A549 (cell line): ENCODE measurements around the gene MRPL20. TPM values are rescaled to one million over a fixed set of nuclear protein-coding genes. Genes with fewer than 3 reads are reported as not detected.

Experiments
- ATAC-seq, 2 experiments: fragments of 200-7000 bp in 1 of 2; fragments of >200 bp in 1 of 2; cut with Nextera tagmentation in 1 of 2; cut with Tn5 transposase in 1 of 2; 3 replicates each; pipeline versions ENCODE4 v1.8.0 to v1.9.1; 2018 to 2020; ENCODE audit warnings: mild to moderate bottlenecking in 1 of 2, moderate library complexity in 1 of 2
- CTCF ChIA-PET: fragments of 300-600 bp; sonication (Branson Sonifier 250); formaldehyde crosslinking; extraction: SDS; loops from one replicate; lab custom pipeline; 2021; ENCODE audit warnings: antibody characterized with exemption, inconsistent platforms; lab: Yijun Ruan, JAX
- POLR2A ChIA-PET: fragments of 350-600 bp; formaldehyde crosslinking; extraction: SDS; loops from one replicate; lab custom pipeline; 2021; ENCODE audit warnings: antibody characterized with exemption, inconsistent platforms; lab: Yijun Ruan, JAX
- DNase-seq, 2 experiments: peaks; one replicate each; pipeline versions ENCODE4 v3.0.0 to v3.0.0-alpha.2; 2011 to 2016; ENCODE audit warnings: low read depth in 1 of 2, low spot score in 1 of 2
- FAIRE-seq: peaks from 2 replicates; lab custom pipeline; 2011; peaks lifted over from hg19 to GRCh38; lab: Jason Lieb, UNC
- H3K27ac ChIP-seq, 2 experiments: fragments of >200 bp; sonication (Bioruptor Twin); formaldehyde crosslinking; 3 replicates each; pipeline ENCODE4 v1.5.1; 2016 to 2017
- H3K4me1 ChIP-seq: fragments of >200 bp; sonication (Bioruptor Twin); formaldehyde crosslinking; 3 replicates; pipeline ENCODE4 v1.6.1; 2016
- H3K4me2 ChIP-seq: fragments of >200 bp; sonication (Bioruptor Twin); formaldehyde crosslinking; 3 replicates; pipeline ENCODE4 v1.6.1; 2016
- H3K4me3 ChIP-seq: fragments of >200 bp; sonication (Bioruptor Twin); formaldehyde crosslinking; 3 replicates; pipeline ENCODE4 v1.5.1; 2016
- H3K9me3 ChIP-seq: fragments of >200 bp; sonication (Bioruptor Twin); formaldehyde crosslinking; 3 replicates; pipeline ENCODE4 v1.6.1; 2016
- ATOH8 ChIP-seq: fragments of 250-450 bp; sonication (Bioruptor Pico); IDR thresholded peaks from 2 replicates; pipeline ENCODE4 v1.5.0; 2020; ENCODE audit warnings: low read depth, mild to moderate bottlenecking, moderate library complexity
- BCL3 ChIP-seq: fragments of >200 bp; sonication (Bioruptor Twin); formaldehyde crosslinking; IDR thresholded peaks from 3 replicates; pipeline ENCODE4 v1.6.1; 2016
- BHLHE40 ChIP-seq: IDR thresholded peaks from 2 replicates; pipeline ENCODE4 v1.6.1; 2012; ENCODE audit warnings: low read depth, low read length, inconsistent platforms
- CBX8 ChIP-seq: fragments of 200-600 bp; sonication (generic); IDR thresholded peaks from 2 replicates; pipeline ENCODE4 v1.6.1; 2016
- CHD4 ChIP-seq: fragments of 200-600 bp; sonication (generic); IDR thresholded peaks from 2 replicates; pipeline ENCODE4 v1.6.1; 2016; ENCODE audit warnings: antibody characterized with exemption, mild to moderate bottlenecking, borderline replicate concordance
- ESRRA ChIP-seq: fragments of 150-350 bp; IDR thresholded peaks from 2 replicates; pipeline ENCODE4 v1.6.1; 2014; ENCODE audit warnings: mild to moderate bottlenecking, low read length, borderline replicate concordance
- FOSL2 ChIP-seq, 2 experiments: fragments of 450-650 bp in 1 of 2; fragments of >200 bp in 1 of 2; sonication (Bioruptor Twin) in 1 of 2; formaldehyde crosslinking; IDR thresholded peaks; 2 replicates each; pipeline versions ENCODE4 v1.5.0 to v1.6.1; 2016 to 2020; ENCODE audit warnings: mild to moderate bottlenecking in 1 of 2, moderate library complexity in 1 of 2
- FOXS1 ChIP-seq: fragments of 250-450 bp; sonication (Bioruptor Pico); IDR thresholded peaks from 2 replicates; pipeline ENCODE4 v1.5.0; 2020; ENCODE audit warnings: mild to moderate bottlenecking, moderate library complexity
- GATA3 ChIP-seq: IDR thresholded peaks from 2 replicates; pipeline ENCODE4 v1.6.1; 2012; ENCODE audit warnings: borderline replicate concordance
- HDAC2 ChIP-seq: fragments of 200-600 bp; sonication (generic); IDR thresholded peaks from 2 replicates; pipeline ENCODE4 v1.6.1; 2016
- HMGXB4 ChIP-seq: fragments of 250-450 bp; sonication (Bioruptor Pico); IDR thresholded peaks from 2 replicates; pipeline ENCODE4 v1.5.0; 2021; ENCODE audit warnings: mild to moderate bottlenecking, moderate library complexity, borderline replicate concordance
- HOXB5 ChIP-seq: fragments of 250-450 bp; sonication (Bioruptor Pico); IDR thresholded peaks from 2 replicates; pipeline ENCODE4 v1.5.0; 2020; ENCODE audit warnings: mild to moderate bottlenecking, moderate library complexity
- JUN ChIP-seq, 2 experiments: fragments of >200 bp; sonication (Bioruptor Twin); formaldehyde crosslinking; IDR thresholded peaks; 2 replicates in 1 of 2; 3 replicates in 1 of 2; pipeline ENCODE4 v1.6.1; 2016 to 2017
- KDM1A ChIP-seq: fragments of 200-600 bp; sonication (generic); IDR thresholded peaks from 2 replicates; pipeline ENCODE4 v1.6.1; 2016; ENCODE audit warnings: low read depth, mild to moderate bottlenecking
- MAFK ChIP-seq: fragments of 450-650 bp; IDR thresholded peaks from 2 replicates; pipeline ENCODE4 v1.6.1; 2014; ENCODE audit not compliant: partially characterized antibody
- NFE2L2 ChIP-seq: fragments of 150-350 bp; conservative IDR thresholded peaks from 2 replicates; pipeline ENCODE4 v1.6.1; 2014; ENCODE audit warnings: low read length
- NPAS2 ChIP-seq: fragments of 250-450 bp; sonication (Bioruptor Pico); IDR thresholded peaks from 2 replicates; pipeline ENCODE4 v1.8.0; 2022; ENCODE audit warnings: mild to moderate bottlenecking, moderate library complexity, borderline replicate concordance
- POLR2AphosphoS2 ChIP-seq: conservative IDR thresholded peaks from 2 replicates; pipeline ENCODE4 v1.6.1; 2012; ENCODE audit warnings: low read length, improper control_type of control experiment, inconsistent platforms
- RCOR1 ChIP-seq: fragments of 150-350 bp; IDR thresholded peaks from 2 replicates; pipeline ENCODE4 v1.6.1; 2014; ENCODE audit warnings: antibody characterized with exemption, low read length, low read depth
- REST ChIP-seq: fragments of 200-600 bp; sonication (generic); IDR thresholded peaks from 2 replicates; pipeline ENCODE4 v1.6.1; 2016; ENCODE audit warnings: antibody characterized with exemption, mild to moderate bottlenecking, moderate library complexity
- RNF2 ChIP-seq: fragments of 200-600 bp; sonication (generic); IDR thresholded peaks from 2 replicates; pipeline ENCODE4 v1.6.1; 2016; ENCODE audit warnings: low read depth, mild to moderate bottlenecking, antibody characterized with exemption, moderate library complexity, borderline replicate concordance
- SMC3 ChIP-seq: fragments of >200 bp; sonication (Bioruptor Twin); formaldehyde crosslinking; IDR thresholded peaks from 3 replicates; pipeline ENCODE4 v1.6.1; 2018; ENCODE audit warnings: inconsistent platforms
- SREBF2 ChIP-seq: fragments of 450-650 bp; IDR thresholded peaks from 2 replicates; pipeline ENCODE4 v1.6.1; 2014; ENCODE audit warnings: mild to moderate bottlenecking, moderate library complexity
- TFCP2L1 ChIP-seq: fragments of 250-450 bp; sonication (Bioruptor Pico); IDR thresholded peaks from 2 replicates; pipeline ENCODE4 v1.5.0; 2021; ENCODE audit warnings: mild to moderate bottlenecking
- ZSCAN20 ChIP-seq: fragments of 250-450 bp; sonication (Bioruptor Pico); IDR thresholded peaks from 2 replicates; pipeline ENCODE4 v1.8.0; 2022; ENCODE audit warnings: mild to moderate bottlenecking, moderate library complexity
- WGBS: methylation state at CpG from one replicate; pipeline ENCODE4 v1.1.6; 2017; ENCODE audit errors: missing lambda C conversion rate; 5-methylcytosine and 5-hydroxymethylcytosine counted together
- polyA plus RNA-seq, 4 experiments: library from polyadenylated mRNA; depleted of rRNA in 3 of 4; stranded (reverse); fragments of >200 nt; fragmentation: RNase III in 1 of 4; extraction: RNeasy Plus Mini Kit Qiagen cat#74134 plus additional on column Dnase treatment in 1 of 4; gene quantifications; 2 replicates in 3 of 4; 3 replicates in 1 of 4; pipeline ENCODE4 v1.2.3, GENCODE V29; 2011 to 2017

Gene MRPL20
- polyA plus RNA-seq, 2 of the 4 experiments (the other 2 are of a cell fraction), result 158 to 163 TPM

- WGBS, result 87% methylated on average over 9 of the region's 12 CpGs
- TF ChIP-seq NFE2L2 (no peak), ATOH8 (no peak), REST (no peak), KDM1A (no peak), SREBF2 (no peak), GATA3 (no peak), CBX8 (no peak), ZSCAN20 (CRISPR knock-in tag) (no peak), MAFK (no peak), HMGXB4 (CRISPR knock-in tag) (no peak), BHLHE40 (no peak), RNF2 (no peak), POLR2AphosphoS2 (no peak), CHD4 (no peak), RCOR1 (no peak), SMC3 (no peak), FOXS1 (CRISPR knock-in tag) (no peak), BCL3 (no peak), TFCP2L1 (CRISPR knock-in tag) (no peak), NPAS2 (CRISPR knock-in tag) (no peak)
- TF ChIP-seq, all 56 proteins: peak for 0
- ChIA-PET POLR2A (no interaction called here), CTCF (interaction anchor here (0.7 to 2.7 kb wide), 4 partner anchors 8 to 114 kb away, joined by 3 to 13 read pairs (median 6); partner anchors contain the start of gene CCNL2)
- DNase-seq (no peak), FAIRE-seq (no peak), ATAC-seq (no peak)
- Histone ChIP-seq H3K27ac (no peak overlapping the region), H3K4me1 (no peaks in the 10 kb centered on the region), H3K4me2 (no peak overlapping the region), H3K4me3 (no peak overlapping the region), H3K9me3 (no peaks in the 10 kb centered on the region)
These were observed 15.9 kb downstream of the MRPL20 start for GRCh38 chr1:1391225-1391624.

- no peak overlapping the region for H3K4me2 ChIP-seq
- H3K27ac ChIP-seq, result no peak overlapping the region
- 93% methylated on average over 12 of the region's 12 CpGs for whole genome bisulfite sequencing
- ChIA-PET POLR2A (no interaction called here), CTCF (interaction anchor here (2.1 to 2.7 kb wide), 2 partner anchors 8 to 11 kb away, joined by 9 to 13 read pairs; partner anchors contain the start of gene CCNL2)
- H3K4me3 ChIP-seq, result no peak overlapping the region
- no peak for DNase-seq
- ATAC-seq, result no peak
- no peaks in the 10 kb centered on the region for H3K9me3 ChIP-seq
- H3K4me1 ChIP-seq, result no peaks in the 10 kb centered on the region
- no peak for FAIRE-seq
- no peak for TF ChIP-seq HDAC2
- TF ChIP-seq JUN (IDR thresholded peaks at IDR 0.05), result no peak
- TF ChIP-seq CHD4, result no peak
- no peak for TF ChIP-seq REST
- TF ChIP-seq HOXB5 (CRISPR knock-in tag), result no peak
- TF ChIP-seq FOSL2 (IDR thresholded peaks at IDR 0.05), result no peak
- TF ChIP-seq FOSL2 (CRISPR knock-in tag; IDR thresholded peaks at IDR 0.05), result no peak
- TF ChIP-seq ESRRA, result no peak
- TF ChIP-seq HMGXB4 (CRISPR knock-in tag), result no peak
These were observed 16.4 kb downstream of the MRPL20 start for GRCh38 chr1:1390675-1391074.
